Measurements from ENCODE around the gene GARNL3.

Gene GARNL3

DNA sequence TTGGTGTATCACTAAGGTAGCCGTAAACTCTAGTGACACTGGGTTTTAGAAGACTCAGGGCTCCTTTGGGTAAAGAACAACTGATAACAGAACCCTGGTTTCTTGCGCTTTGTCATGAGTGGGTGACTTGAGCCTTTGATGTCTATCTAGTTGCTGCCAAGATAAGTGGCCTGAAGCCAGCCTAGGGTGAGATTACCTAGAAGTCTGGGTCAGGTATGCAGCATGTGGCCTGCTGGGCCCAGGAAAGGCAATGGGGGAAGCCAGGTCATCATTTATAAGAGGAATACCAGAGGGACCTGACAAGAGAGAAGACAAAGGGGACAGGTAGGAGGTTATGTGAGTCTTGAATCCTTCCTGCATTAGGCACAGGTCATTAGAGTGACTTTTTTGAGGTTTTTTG is 23.2 kb upstream of the GARNL3 start:
- Histone ChIP-seq H3K9me3 (ENCODE audit: control insufficient read depth in 2 of 2, low read length in 2 of 2) (no peaks in the 10 kb centered on the region), H3K27me3 (ENCODE audit: control insufficient read depth in 1 of 2, insufficient read depth in 2 of 2, low read length in 2 of 2) (no peaks in the 10 kb centered on the region), H3K27ac (ENCODE audit: low read length) (no peak overlapping the region), H3K4me1 (ENCODE audit: control insufficient read depth, insufficient read depth, low read length) (peaks cover 8% of the 10 kb centered on the region), H3K9ac (ENCODE audit: low read length in 2 of 2) (no peak overlapping the region), H3K4me3 (ENCODE audit: low read length in 2 of 2) (no peak overlapping the region), H3K36me3 (ENCODE audit: control insufficient read depth in 2 of 2, insufficient read depth in 2 of 2, low read length in 2 of 2) (peaks cover 4 to 5% of the 10 kb centered on the region in 2 donors)

DNA sequence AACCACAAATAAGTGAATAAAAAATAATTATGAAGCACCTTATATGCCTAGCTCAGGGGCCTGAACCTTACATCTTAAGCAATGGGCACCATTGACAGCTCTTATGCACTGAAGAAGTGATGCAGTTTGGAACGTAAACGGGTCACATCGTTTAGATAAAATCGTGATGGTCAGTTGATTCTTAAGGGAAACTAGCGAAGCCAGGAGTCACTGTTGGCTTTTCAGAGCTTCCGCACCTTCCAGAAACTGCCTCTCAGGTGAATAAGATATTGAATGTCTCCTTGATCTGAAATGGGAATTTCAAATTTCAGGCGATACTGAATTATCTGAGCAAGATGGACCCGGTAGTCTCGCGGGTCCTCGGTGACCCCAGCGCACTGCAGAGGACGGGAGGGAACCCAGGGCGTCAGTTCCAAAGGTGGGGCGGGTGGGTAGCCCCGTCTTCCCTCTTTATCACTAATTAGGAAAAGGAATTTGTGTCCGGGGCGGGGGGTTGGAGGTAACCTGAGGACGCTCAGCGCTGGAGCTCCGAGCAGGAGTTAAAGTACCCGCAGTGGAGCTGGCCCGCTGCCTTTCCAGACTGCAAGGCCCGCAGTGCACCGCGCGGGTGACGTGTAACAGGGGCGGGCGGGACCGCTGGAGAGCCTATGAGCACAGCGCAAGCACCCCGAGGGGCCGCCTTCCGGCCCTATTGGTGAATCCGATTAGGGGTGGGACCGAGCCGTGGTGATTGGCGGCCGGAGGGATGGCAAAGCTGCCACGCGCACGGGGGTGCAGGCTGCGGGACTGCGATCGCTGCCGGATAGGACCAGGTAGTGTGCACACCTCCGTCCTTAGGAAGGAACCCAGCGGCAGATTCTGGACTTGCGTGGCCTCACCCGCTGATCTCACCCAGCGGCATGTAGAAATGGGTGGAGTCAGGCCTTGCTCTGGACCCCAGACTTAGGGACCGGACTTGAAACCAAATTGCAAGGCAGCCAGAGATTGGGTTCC is 19.7 kb upstream of the GARNL3 start:
- Histone ChIP-seq H3K9ac (ENCODE audit: low read length in 2 of 2) (peak overlapping the region; percentile 73 to 76), H3K9me3 (ENCODE audit: control insufficient read depth in 2 of 2, low read length in 2 of 2) (no peaks in the 10 kb centered on the region), H3K27ac (ENCODE audit: low read length) (peak overlapping the region; percentile 67), H3K27me3 (ENCODE audit: control insufficient read depth in 1 of 2, insufficient read depth in 2 of 2, low read length in 2 of 2) (no peaks in the 10 kb centered on the region), H3K4me3 (ENCODE audit: low read length in 2 of 2) (peak overlapping the region; percentile 93 to 99), H3K36me3 (ENCODE audit: control insufficient read depth in 2 of 2, insufficient read depth in 2 of 2, low read length in 2 of 2) (peaks cover 0 to 2% of the 10 kb centered on the region in 2 donors), H3K4me1 (ENCODE audit: control insufficient read depth, insufficient read depth, low read length) (peaks cover 8% of the 10 kb centered on the region)

DNA sequence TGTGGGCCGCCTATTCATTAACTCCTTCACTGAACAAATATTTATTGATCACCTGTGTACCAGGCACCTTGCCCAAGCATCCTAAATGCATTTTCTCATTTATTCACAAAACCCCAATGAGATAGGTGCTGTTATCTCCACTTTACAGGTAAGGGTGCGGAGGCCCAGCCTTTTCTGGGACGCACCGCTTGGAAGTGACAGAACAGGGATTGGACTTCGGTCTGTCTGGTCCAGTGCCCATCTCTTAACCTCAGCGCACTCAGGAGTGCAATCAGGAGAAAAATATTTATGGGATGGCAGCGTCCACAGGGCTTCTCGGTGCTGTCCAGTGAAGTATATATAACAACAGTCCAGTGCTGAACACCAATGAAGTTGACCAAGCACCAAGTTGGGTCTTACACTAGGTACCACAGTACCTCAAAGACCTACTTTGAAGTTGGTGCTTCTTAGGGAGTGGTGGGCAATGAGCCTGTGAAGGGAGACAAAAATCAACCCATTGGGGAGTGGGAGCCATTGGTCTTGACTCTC is 18.9 kb upstream of the GARNL3 start:
- peak overlapping the region; percentile 93 to 99 for H3K4me3 ChIP-seq (ENCODE audit: low read length in 2 of 2)
- no peaks in the 10 kb centered on the region for H3K9me3 ChIP-seq (ENCODE audit: control insufficient read depth in 2 of 2, low read length in 2 of 2)
- H3K27me3 ChIP-seq (ENCODE audit: control insufficient read depth in 1 of 2, insufficient read depth in 2 of 2, low read length in 2 of 2) = no peaks in the 10 kb centered on the region
- H3K27ac ChIP-seq (ENCODE audit: low read length) = peak overlapping the region; percentile 11
- H3K4me1 ChIP-seq (ENCODE audit: control insufficient read depth, insufficient read depth, low read length) = peaks cover 8% of the 10 kb centered on the region
- peak overlapping the region in 1 of 2 donors; percentile 33 for H3K9ac ChIP-seq (ENCODE audit: low read length in 2 of 2)
- H3K36me3 ChIP-seq (ENCODE audit: control insufficient read depth in 2 of 2, insufficient read depth in 2 of 2, low read length in 2 of 2) = no peaks in the 10 kb centered on the region

DNA sequence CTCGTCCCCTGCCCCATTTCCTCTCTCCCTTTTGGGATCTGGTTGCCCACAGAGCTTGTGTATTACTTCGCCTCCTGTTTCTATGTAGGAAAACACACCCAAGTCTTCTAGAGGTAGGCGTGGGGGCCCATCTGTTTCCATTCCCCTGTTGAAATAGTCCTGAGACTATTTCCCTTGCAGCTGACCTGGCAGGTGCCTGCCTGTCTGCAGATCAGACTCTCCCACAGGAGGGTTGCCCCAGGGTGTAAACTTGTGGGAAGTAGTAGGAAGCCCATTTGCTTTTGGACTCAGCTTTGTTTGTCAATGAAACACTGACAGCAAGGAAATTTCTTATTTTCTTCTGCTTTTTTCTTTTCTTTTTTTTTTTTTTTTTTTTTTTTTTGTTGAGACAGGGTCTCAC is 16.3 kb upstream of the GARNL3 start:
- Histone ChIP-seq H3K27me3 (ENCODE audit: control insufficient read depth in 1 of 2, insufficient read depth in 2 of 2, low read length in 2 of 2) (no peaks in the 10 kb centered on the region), H3K36me3 (ENCODE audit: control insufficient read depth in 2 of 2, insufficient read depth in 2 of 2, low read length in 2 of 2) (no peaks in the 10 kb centered on the region), H3K9ac (ENCODE audit: low read length in 2 of 2) (no peak overlapping the region), H3K27ac (ENCODE audit: low read length) (no peak overlapping the region), H3K4me1 (ENCODE audit: control insufficient read depth, insufficient read depth, low read length) (peaks cover 8% of the 10 kb centered on the region), H3K9me3 (ENCODE audit: control insufficient read depth in 2 of 2, low read length in 2 of 2) (no peaks in the 10 kb centered on the region), H3K4me3 (ENCODE audit: low read length in 2 of 2) (no peak overlapping the region)

DNA sequence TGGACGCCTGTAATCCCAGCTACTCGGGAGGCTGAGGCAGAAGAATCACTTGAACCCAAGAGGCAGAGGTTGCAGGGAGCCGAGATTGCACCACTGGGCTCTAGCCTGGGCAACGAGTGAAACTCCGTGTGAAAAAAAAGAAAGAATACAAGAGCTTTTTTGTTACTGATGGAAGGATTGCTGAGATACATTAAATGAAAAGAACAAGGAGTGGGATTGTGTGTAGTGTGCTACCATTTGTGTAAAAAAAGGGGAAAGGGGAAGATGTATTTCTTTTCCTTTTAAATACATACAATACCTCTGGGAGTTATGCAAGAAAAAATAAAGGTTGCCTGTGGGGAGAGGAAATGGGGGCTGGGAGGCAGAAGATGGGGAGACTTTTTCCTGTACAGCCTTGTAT is 14.7 kb upstream of the GARNL3 start:
- no peaks in the 10 kb centered on the region for H3K36me3 ChIP-seq (ENCODE audit: control insufficient read depth in 2 of 2, insufficient read depth in 2 of 2, low read length in 2 of 2)
- no peak overlapping the region for H3K4me3 ChIP-seq (ENCODE audit: low read length in 2 of 2)
- no peak overlapping the region for H3K9ac ChIP-seq (ENCODE audit: low read length in 2 of 2)
- no peak overlapping the region for H3K27ac ChIP-seq (ENCODE audit: low read length)
- no peaks in the 10 kb centered on the region for H3K9me3 ChIP-seq (ENCODE audit: control insufficient read depth in 2 of 2, low read length in 2 of 2)
- no peaks in the 10 kb centered on the region for H3K27me3 ChIP-seq (ENCODE audit: control insufficient read depth in 1 of 2, insufficient read depth in 2 of 2, low read length in 2 of 2)
- peaks cover 5% of the 10 kb centered on the region for H3K4me1 ChIP-seq (ENCODE audit: control insufficient read depth, insufficient read depth, low read length)

DNA sequence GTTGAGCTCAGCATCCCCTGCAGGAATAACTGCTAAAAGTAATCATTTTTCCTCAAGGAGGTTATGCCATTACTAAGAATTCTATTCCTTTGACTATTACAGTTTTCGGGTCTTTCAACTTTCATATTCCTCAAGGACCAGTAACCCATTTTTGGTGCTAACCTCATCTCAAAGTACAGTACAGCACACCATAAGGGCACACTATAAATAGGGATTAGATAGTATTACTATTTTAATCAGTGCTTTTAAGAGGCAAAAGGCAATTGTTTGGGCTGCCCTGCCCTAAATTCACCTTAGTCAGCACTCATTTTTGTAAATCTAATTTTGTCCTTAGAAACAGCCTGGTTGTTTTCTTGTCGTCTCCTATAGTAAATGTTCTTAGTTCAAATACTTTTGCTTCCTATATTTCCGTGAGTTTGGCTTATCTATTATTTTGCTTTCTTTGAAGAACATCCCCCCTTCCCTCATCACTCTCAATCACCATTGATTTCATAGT is 13.6 kb upstream of the GARNL3 start:
- Histone ChIP-seq H3K27me3 (ENCODE audit: control insufficient read depth in 1 of 2, insufficient read depth in 2 of 2, low read length in 2 of 2) (no peaks in the 10 kb centered on the region), H3K4me3 (ENCODE audit: low read length in 2 of 2) (no peak overlapping the region), H3K9me3 (ENCODE audit: control insufficient read depth in 2 of 2, low read length in 2 of 2) (no peaks in the 10 kb centered on the region), H3K36me3 (ENCODE audit: control insufficient read depth in 2 of 2, insufficient read depth in 2 of 2, low read length in 2 of 2) (no peaks in the 10 kb centered on the region), H3K27ac (ENCODE audit: low read length) (no peak overlapping the region), H3K9ac (ENCODE audit: low read length in 2 of 2) (no peak overlapping the region), H3K4me1 (ENCODE audit: control insufficient read depth, insufficient read depth, low read length) (no peaks in the 10 kb centered on the region)

DNA sequence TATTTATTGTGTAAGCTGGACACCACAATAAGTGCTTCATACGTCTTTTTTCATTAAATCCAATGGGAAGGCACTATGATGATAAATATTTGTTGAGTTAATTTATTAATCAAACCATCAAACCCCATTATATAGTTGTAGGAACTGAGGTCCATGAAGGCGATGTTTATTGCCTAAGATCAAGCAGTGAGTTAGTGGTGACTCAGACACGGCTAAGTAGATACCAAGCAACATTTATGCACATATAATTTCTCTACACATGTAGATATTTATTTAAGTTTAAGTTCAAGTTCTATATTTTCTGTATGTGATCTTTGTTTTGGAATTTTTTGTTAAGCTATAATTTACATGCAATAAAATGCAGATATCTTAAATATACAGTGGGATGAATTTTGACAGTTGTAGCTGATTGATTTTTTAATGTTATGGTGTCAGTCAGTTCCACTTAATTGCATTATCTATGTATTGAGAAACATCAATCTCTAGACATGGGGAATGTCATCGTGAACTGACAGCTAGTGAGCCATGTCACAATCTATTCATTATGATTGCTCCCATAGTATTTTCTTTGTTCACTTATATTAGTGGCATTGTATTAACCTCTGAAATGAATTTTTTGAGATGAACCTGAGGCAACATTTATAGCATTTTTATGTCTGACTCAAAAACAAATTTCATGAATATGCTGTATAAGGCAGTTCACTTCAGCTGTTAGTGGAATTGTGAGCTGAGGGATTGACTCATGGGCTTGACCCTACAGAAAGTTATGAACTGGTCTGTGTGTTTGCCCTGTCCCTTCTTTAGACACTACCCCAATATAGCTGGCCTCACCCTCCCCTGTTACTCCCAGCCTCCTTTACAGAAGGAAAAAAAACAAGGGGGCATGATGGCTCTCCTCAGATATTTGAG is 11.9 kb upstream of the GARNL3 start:
- Histone ChIP-seq H3K4me3 (ENCODE audit: low read length in 2 of 2) (no peak overlapping the region), H3K27me3 (ENCODE audit: control insufficient read depth in 1 of 2, insufficient read depth in 2 of 2, low read length in 2 of 2) (no peaks in the 10 kb centered on the region), H3K9ac (ENCODE audit: low read length in 2 of 2) (no peak overlapping the region), H3K9me3 (ENCODE audit: control insufficient read depth in 2 of 2, low read length in 2 of 2) (no peaks in the 10 kb centered on the region), H3K27ac (ENCODE audit: low read length) (no peak overlapping the region), H3K4me1 (ENCODE audit: control insufficient read depth, insufficient read depth, low read length) (no peaks in the 10 kb centered on the region), H3K36me3 (ENCODE audit: control insufficient read depth in 2 of 2, insufficient read depth in 2 of 2, low read length in 2 of 2) (no peaks in the 10 kb centered on the region)

DNA sequence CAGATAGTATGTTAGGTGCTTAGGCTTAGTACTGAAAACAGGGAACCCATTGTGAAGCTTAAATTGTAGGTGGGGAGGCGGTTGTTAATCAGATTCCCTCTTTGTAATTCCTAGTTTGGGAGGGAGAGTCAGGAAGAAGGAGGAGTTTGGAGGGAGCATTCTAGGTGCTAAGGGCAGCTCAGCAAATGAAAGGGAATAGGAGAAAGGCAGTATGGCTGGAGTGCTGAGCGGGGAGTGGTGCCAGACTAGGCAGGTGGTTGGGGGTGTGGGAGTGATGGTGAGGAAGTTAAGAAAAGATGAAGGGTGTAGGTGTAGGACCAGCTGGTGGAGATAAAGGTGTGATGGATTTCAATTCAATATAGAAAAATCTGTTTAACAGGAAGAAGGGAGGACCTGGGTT is 11.1 kb upstream of the GARNL3 start:
- Histone ChIP-seq H3K36me3 (ENCODE audit: control insufficient read depth in 2 of 2, insufficient read depth in 2 of 2, low read length in 2 of 2) (no peaks in the 10 kb centered on the region), H3K9me3 (ENCODE audit: control insufficient read depth in 2 of 2, low read length in 2 of 2) (no peaks in the 10 kb centered on the region), H3K4me3 (ENCODE audit: low read length in 2 of 2) (no peak overlapping the region), H3K27ac (ENCODE audit: low read length) (no peak overlapping the region), H3K27me3 (ENCODE audit: control insufficient read depth in 1 of 2, insufficient read depth in 2 of 2, low read length in 2 of 2) (no peaks in the 10 kb centered on the region), H3K9ac (ENCODE audit: low read length in 2 of 2) (no peak overlapping the region), H3K4me1 (ENCODE audit: control insufficient read depth, insufficient read depth, low read length) (no peaks in the 10 kb centered on the region)

DNA sequence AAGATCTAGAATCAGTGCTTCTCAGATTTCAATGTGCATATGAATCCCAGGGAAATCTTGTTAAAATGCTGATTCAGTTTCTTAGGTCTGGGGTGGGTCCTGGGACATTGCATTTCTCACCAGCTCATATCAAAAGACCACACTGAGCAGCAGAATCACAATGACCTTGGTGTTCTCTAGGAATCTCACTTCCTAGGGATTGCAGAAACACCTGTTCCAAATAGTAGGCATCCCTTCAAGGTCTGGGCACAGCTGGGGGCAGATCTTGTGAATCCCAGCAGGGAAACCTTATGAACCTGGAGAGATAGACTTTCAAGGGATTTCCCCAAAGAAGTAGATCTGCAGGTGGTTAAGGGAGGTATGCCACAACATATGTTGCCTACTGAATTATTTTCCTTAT is 8.9 kb upstream of the GARNL3 start:
- Histone ChIP-seq H3K4me1 (ENCODE audit: control insufficient read depth, insufficient read depth, low read length) (peaks cover 7% of the 10 kb centered on the region), H3K9ac (ENCODE audit: low read length in 2 of 2) (no peak overlapping the region), H3K27ac (ENCODE audit: low read length) (no peak overlapping the region), H3K9me3 (ENCODE audit: control insufficient read depth in 2 of 2, low read length in 2 of 2) (no peaks in the 10 kb centered on the region), H3K27me3 (ENCODE audit: control insufficient read depth in 1 of 2, insufficient read depth in 2 of 2, low read length in 2 of 2) (no peaks in the 10 kb centered on the region), H3K4me3 (ENCODE audit: low read length in 2 of 2) (no peak overlapping the region), H3K36me3 (ENCODE audit: control insufficient read depth in 2 of 2, insufficient read depth in 2 of 2, low read length in 2 of 2) (peaks cover 0 to 2% of the 10 kb centered on the region in 2 donors)

DNA sequence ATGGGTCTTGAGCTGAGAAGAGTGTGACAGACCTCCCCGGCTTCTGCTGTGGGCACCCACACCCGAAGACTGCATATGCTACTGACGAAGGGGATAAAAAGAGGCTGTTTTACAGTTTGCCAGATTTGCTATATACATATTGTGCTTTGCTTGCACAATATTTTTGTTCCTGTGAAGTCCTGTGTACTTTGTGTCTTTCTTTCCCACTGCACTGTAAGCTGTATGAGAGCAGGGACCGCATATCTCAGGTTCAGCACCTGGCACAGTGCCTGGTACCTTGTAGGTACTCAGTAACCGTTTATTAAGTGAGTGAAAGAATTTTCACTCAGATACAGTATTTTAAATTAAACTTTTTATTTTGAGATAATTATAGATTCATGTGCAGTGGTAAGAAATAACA is 8.2 kb upstream of the GARNL3 start:
- Histone ChIP-seq H3K36me3 (ENCODE audit: control insufficient read depth in 2 of 2, insufficient read depth in 2 of 2, low read length in 2 of 2) (peaks cover 0 to 2% of the 10 kb centered on the region in 2 donors), H3K9ac (ENCODE audit: low read length in 2 of 2) (no peak overlapping the region), H3K4me3 (ENCODE audit: low read length in 2 of 2) (no peak overlapping the region), H3K27me3 (ENCODE audit: control insufficient read depth in 1 of 2, insufficient read depth in 2 of 2, low read length in 2 of 2) (no peaks in the 10 kb centered on the region), H3K4me1 (ENCODE audit: control insufficient read depth, insufficient read depth, low read length) (peaks cover 7% of the 10 kb centered on the region), H3K9me3 (ENCODE audit: control insufficient read depth in 2 of 2, low read length in 2 of 2) (no peaks in the 10 kb centered on the region), H3K27ac (ENCODE audit: low read length) (no peak overlapping the region)
